Measurements from ENCODE around the gene MUTYH.

DNA sequence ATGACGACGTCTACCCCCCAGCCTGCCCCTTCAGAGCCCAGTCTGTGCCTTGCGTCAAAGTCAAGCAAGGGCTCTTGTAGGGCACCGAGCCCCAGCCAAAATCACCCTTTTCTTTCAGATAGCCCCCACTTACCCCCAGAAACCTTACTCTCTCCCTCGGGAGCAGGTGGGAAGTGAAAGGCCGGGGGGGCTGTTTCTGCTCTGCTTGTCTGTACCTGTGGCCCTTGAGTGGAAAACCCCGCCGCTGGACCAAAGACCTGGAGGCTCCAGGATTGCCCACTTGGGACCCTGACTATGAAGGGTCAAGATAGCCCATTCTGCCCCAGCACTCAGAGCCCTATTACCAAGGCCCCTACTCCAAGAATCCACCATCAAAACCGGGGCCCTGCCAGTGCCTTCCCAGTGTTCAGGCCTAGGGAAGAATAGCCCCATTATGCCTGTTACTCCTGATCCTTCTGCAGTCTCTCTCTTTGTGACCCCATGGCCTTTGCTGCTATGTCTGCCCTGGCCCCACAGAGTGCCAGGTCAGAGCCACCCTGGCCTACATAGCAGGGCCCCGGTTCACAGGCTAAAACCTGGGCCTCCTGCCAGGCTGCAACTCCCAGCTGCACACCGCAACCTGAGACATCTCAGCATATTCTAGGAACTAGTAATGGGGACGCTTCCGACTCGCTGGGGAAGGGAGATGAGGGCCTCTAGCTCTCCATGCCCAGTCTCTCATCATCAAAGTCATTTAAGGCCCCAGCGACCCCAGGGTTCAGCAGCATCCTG is 35.7 kb downstream of the MUTYH start:
- TF ChIP-seq, protein P1, sequence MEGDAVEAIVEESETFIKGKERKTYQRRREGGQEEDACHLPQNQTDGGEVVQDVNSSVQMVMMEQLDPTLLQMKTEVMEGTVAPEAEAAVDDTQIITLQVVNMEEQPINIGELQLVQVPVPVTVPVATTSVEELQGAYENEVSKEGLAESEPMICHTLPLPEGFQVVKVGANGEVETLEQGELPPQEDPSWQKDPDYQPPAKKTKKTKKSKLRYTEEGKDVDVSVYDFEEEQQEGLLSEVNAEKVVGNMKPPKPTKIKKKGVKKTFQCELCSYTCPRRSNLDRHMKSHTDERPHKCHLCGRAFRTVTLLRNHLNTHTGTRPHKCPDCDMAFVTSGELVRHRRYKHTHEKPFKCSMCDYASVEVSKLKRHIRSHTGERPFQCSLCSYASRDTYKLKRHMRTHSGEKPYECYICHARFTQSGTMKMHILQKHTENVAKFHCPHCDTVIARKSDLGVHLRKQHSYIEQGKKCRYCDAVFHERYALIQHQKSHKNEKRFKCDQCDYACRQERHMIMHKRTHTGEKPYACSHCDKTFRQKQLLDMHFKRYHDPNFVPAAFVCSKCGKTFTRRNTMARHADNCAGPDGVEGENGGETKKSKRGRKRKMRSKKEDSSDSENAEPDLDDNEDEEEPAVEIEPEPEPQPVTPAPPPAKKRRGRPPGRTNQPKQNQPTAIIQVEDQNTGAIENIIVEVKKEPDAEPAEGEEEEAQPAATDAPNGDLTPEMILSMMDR (IDR thresholded peaks at IDR 0.05) = no peak
- TF ChIP-seq POLR2AphosphoS5 (IDR thresholded peaks at IDR 0.05) = no peak
